NCI-H1436 (cell line): ENCODE measurements around the gene C19orf12.
A peak's percentile ranks its signal among the peaks of the same experiment; 100 is the strongest.
"Not testable (repeated sequence)": the region's sequence is repeated elsewhere in the genome, so short reads cannot be mapped to it uniquely, and the experiment has no call there.

ENCODE experiments used
- DNase-seq: peaks from one replicate; lab custom pipeline; 2025; lab: John Stamatoyannopoulos, UW

Gene C19orf12

DNA sequence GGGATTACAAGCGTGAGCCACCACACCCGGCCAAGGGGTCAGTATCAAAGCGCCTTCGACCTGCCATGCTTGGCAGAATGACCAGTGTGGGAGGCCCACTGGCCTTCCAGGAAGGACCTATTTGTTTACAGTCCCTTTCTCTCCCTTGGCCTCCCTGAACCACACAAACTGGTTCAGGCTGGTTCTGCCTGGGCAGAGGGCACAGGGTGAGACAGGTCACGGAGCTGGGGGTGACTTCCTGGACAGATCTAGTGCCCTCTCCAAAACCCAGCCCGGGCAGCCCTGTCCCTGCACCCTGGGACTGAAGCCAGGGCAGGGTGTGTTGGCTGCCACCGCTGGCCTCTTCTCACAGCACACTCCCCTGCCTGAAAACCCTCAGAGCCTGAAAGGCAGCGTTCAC is 38.5 kb downstream of the C19orf12 start:
- DNase-seq = no peak

DNA sequence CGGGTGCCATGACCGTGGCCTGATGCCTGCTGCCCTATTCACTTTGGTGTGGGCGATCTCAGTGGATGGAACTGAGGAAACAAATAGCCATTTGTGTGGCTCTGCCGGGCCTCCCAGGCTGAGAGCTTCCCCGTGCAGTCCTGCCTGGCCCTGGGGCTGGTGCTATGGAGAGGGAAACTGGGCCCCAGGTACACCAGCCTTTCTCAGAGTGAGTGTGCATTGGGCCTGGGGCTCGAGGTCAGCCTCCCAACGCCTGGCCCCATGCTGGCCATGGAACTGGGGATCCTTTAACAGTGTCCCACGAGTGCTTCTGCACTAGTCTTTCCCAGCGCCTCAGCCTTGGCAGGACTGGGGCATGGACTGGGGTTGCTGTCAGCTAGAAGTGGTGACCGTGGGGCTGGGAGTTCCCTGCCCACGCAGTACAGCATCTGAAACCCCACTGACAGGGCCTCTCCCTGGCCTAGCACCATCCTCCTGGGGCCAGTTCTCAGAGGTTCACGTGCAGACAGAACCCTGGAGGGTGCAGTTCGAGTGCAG is 39.3 kb downstream of the C19orf12 start:
- no peak for DNase-seq

DNA sequence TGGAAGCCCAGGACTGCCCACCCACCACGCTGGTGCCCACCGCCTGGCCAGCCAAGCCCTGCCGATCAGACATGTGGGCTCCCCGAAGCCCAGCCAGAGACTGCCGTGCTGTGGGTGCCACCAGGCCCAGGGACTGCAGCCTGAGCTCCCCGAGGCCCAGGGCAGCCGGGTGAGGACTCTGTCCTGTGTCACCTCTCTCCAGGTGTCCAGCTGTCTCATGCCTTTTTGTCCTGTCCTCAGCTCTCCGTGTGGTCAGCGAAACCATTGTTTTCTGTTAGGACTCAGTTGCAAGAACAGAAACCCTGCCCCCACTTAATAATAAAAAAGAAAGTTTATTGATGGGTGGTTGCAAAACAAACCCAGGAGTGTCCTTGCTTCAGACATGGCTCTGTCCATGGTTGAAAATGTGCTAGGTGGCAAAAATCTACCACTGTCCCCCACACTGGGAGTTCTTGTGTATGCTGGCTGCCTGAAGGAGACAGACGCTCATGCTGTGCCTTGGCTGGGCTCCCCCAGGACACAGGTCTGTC is 39.9 kb downstream of the C19orf12 start:
- no peak for DNase-seq

DNA sequence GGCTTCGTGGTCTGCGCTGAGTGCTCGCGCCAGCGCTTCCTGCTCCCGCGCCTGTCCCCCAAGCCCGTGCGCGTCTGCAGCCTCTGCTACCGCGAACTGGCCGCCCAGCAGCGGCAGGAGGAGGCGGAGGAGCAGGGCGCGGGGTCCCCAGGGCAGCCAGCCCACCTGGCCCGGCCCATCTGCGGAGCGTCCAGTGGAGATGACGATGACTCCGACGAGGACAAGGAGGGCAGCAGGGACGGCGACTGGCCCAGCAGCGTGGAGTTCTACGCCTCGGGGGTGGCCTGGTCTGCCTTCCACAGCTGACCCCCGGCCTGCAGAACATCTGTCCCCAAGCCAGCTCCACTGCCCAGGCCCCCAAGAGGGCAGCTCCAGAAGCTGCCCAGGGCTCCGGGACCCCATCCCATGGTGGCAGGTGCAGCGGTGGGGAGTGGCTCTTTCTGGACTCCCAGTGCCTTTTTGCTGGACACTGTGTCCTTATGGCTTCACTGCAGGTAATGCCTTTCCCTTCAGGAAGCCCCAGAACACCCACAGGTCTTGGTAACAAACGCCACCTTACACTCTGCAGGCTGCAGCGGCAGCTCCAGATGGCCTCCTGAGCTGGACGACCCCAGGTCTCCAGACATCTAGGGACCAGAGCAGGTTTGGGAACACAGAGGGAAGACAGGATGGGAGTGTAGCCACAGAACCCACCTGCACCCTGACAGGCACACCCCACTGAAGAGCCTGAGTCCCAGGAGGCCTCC is 40.5 kb downstream of the C19orf12 start:
- no peak for DNase-seq

DNA sequence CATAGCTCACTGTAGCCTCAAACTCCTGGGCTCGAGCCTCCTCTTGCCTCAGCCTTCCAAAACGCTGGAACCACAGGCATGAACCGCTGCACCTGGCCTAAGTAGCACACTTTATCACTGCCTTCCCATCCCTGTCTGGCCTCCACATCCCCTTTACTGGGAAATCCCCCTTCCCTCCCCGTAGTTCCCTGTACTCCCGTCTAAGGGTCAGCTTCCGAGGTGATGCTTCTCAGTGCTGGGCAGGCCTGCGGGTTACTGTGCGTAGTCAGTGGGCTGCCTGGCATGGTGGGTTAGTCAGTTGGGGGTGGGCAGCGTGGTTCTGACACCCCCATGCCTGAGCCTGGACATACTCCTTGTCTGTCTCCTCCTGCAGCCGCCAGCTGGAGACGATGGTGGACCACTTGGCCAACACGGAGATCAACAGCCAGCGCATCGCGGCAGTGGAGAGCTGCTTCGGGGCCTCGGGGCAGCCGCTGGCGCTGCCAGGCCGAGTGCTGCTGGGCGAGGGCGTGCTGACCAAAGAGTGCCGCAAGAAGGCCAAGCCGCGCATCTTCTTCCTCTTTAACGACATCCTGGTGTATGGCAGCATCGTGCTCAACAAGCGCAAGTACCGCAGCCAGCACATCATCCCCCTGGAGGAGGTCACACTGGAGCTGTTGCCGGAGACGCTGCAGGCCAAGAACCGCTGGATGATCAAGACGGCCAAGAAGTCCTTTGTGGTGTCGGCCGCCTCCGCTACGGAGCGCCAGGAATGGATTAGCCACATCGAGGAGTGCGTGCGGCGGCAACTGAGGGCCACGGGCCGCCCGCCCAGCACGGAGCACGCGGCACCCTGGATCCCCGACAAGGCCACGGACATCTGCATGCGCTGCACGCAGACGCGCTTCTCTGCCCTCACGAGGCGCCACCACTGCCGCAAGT is 41.4 kb downstream of the C19orf12 start:
- no peak for DNase-seq

DNA sequence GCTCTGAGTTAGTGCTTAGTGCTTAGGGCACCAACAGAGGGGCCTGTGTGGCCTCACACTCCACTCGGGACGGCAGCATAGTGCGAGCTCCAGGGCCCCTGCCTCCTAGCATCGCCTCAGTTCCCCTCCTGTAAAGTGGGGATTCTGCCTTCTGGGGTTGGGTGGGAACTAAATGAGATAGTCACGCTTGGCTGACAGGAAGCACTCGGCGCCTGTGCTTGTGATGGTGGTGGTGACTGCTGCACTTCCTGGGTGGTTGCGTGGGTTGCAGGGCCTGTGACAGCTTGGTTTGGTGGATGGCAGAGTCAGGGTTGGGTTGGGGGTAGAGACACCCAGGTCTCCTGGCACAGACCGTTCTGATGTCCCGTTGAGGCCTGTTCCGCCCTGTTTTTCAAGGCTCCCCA is 42.1 kb downstream of the C19orf12 start:
- DNase-seq = no peak

DNA sequence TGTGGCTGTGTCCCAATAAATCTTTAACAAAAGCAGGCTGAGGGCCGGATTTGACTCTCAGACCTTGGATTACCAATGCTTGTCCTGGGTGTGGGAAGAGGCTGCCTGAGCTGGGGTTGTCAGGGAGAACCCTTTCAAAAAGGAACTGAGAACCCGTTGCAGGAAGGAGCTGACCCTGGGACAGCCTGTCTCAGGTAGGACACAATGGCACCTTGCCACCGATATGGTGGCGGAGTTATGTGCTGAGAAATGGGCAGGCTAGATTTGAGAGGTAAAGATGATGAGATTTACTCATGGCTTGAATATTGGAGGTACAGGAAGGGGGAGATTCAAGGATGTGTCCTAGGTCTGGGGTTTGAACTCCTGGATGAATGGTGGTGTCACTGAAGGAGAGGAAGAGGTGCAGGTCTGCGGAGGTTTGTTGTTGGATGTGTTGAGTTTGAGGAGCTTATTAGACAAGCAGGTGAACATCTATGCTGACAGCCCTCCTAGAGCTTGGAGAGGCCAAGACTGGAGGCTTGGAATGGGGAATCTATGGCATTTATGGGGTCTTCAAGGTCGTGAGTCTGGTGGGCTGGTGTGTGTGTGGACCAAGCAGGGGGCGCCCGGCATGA is 42.6 kb downstream of the C19orf12 start:
- DNase-seq = no peak

DNA sequence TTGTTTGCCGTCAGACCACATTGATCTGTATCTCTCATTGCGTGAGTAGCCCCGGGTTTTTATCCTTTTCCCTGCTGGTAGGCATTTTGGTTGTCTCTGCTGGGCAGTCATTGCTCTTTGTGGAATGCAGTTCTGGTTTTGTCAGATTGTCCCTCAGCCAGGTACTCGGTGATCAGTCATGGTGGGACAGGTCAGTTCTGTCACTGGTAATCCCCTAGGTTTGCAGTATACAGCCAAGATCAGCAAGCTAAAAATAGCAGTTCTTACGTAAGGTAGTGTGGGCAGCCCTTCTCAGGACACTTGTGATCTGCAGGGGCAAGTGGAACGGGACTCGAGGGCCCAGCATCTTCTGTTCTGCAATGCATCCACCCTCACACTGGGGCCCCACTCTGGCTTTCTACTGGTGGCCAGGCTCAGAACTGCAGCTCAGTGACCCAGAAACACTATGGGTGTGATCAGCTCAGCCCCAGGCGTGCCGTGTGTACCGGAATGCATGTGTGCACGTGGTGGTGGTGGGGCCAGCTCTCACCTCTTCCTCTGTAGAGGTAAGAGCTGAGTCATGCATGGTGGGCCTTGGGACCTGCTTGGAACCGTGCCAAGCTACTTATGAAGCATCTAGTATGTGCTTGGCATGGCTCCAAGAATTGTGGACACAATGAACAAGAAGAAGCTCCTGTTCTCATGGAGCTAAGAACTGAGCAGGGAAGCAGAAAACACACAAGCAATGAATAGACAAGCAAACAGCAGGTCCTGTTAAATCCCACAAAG is 43.5 kb downstream of the C19orf12 start:
- DNase-seq = peak; percentile 18

DNA sequence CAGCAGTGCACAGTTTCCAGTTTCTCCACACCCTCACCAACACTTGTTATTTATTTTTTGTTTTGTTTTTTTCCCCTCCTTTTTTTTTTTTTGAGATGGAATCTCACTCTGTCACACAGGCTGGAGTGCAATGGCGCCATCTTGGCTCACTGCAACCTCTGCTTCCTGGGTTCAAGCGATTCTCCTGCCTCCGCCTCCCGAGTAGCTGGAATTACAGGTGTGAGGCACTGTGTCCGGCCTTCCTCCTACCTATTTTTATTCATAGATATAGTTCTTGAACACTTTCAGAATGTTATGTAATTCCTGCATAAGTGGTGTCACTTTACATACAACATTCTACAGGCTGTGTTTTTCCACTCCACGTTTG is 44.1 kb downstream of the C19orf12 start:
- DNase-seq = not testable (repeated sequence)

DNA sequence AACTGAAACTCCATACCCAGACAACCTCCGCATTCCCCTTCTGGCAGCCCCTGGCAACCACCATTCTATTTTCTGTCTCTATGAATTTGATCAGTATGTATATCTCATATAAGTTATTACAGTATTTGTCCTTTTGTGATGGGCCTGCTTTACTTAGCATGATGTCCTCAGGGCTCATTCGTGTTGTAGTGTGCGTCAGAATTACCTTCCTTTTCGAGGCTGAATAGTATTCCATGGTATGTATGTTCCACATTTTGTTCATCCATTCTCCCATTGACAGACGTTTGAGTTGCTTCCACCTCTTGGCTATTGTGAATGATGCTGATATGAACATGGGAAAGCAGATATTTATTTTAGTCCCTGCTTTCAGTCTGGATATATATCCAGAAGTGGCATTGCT is 44.8 kb downstream of the C19orf12 start:
- no peak for DNase-seq

DNA sequence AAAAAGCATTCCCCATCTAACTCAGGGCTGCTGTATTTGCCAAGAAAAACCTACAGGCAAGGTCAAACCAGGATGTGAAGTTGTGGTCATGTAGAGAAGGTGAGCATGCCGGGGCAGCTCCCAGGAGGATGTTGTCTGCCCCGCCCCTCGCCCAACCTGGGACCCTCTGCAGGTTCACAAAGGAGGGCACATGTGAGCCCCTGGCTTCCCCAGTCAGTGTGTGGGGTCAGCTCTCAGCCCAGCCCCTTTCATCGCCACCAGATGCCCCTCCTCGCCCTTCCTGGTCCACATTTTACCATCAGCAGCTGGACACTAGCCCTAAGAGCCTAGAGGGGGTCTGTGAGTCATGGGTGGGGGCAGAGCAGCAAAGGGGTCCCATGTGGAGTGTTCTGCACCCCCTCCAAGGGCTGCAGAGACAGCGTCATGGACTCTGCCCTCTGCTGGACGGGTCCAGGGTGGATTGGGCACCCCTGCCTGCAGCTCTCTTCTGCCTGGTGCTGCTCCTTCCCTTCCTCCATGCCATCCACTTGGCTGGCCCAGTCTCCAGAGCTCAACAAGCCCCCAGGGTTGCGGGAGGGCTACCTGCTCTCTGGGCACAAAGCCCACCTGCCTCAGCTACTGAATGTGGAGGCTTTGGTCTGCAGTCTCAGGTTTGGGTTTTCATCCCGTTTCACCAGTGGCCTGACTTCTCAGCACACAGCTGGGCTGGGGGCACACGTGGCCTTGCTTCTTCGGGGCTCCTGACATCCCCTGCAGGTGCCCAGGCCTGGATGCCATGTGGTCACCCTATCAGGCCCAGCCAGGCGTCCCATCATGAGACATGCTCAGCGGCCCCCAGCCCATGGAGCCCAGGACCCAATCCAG is 46.1 kb downstream of the C19orf12 start:
- DNase-seq = no peak

DNA sequence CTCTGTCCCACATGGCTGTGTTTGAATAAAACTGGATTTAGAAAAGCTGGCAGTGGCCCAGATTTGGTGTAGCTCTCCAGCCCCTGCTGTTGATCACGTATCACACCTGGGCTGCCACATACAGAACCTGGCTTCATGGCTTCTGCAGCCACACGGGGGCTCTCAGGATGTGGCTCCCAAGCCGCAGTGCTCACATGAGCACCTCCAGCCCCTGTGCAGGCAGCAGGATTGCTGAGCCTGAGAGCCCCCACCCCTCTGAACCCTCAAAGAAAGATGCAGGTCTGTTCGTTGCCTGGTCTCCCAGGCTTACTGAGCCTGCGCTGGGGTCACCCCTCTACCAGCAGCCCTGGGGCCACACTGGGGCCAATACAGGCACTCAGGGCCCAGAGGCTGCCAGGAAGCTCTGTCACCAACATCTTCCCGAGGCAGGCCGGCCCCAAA is 47.1 kb downstream of the C19orf12 start:
- DNase-seq = no peak

DNA sequence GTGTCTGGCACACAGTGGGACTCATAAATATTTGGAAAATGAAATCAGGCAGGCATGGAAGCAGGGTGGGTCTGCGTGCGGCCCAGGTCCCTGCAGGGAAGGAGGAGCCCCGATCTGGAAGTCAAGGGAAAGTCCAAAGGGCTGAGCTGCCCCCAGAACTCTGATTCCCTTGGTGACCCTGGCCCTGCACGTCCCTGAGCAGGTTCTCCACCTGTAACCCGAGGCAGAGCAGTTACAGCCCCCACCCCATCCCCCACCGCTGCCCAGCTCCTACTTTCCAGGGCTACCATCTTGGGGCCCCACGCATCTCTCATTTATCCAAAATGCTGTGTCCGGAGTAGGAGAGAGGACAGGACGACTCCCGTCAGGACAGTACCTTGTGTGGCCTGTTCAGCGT is 47.7 kb downstream of the C19orf12 start:
- DNase-seq = no peak

DNA sequence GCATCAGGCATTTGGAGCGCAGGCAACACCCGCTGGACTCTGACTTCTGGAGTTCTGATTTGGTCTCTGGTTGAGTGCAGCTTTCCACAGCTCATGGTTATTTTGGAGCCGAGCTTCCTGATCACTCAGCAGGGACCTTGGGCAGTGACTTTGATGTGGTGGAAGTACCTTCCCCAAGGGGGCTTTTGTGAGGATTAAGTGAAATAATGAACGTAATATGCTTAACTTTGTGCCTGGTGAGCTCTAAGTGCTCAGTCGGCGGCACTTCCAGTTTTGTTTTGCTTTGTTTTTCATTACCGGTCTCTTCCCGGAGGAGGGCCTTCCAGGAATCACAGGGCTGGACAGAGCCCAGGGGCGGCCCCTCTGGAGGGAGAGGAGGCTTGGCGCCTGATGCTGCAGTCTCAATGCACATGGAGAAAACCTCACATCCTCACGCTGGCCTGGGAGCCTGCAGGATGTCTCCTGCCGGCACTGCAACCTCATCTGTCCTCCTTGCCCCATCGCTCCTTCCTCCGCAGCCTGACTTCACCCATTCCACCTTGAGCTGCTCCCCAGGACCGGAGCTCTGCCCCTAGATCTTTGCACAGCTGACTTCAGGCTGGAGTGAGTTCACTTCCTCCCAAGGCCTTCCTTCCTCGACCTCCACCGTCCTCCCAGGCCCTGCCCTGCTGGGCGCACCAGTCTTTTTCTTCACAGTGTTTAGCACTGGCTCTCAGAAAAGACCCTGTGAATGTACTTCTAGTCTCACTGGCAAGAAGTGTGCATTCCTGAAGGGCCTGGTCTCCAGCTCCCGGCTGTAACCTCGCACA is 48.3 kb downstream of the C19orf12 start:
- DNase-seq = no peak

DNA sequence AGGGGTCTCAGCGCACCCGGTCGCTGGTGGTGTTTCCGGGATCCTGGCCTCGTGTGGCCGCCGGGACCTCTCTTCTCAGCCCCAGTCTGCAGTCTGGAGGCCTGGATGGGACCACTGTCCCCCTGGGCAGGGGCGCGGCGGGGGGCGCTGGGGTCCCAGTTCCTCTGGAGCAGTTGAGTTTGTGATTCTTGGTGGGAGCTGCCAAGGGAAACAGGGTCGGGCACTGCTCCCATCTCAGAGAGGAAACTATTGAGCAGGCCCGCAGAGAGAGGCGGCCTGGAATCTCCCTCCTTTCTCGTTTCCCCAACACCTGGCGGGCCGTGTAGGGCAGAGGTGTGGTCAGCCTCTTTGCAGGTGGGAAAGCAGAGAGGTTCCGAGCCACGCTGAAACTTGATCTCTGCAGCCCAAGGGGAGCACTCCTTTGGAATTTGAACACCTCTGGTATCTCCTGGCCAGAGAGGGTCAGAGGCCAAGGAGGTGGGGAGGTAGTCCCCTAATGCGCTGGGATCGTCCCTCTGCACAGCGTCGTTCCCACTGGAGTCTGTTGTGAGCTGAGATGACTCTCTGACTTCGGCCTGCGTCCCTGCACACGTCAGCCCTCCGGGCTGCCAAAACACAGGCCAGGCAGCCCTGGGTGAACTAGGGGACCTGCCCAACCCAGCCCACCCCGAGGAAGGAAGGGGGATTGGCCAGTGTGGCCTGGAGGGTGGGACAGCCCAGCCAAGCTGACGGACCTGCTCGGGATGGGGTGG is 49.1 kb downstream of the C19orf12 start:
- no peak for DNase-seq

DNA sequence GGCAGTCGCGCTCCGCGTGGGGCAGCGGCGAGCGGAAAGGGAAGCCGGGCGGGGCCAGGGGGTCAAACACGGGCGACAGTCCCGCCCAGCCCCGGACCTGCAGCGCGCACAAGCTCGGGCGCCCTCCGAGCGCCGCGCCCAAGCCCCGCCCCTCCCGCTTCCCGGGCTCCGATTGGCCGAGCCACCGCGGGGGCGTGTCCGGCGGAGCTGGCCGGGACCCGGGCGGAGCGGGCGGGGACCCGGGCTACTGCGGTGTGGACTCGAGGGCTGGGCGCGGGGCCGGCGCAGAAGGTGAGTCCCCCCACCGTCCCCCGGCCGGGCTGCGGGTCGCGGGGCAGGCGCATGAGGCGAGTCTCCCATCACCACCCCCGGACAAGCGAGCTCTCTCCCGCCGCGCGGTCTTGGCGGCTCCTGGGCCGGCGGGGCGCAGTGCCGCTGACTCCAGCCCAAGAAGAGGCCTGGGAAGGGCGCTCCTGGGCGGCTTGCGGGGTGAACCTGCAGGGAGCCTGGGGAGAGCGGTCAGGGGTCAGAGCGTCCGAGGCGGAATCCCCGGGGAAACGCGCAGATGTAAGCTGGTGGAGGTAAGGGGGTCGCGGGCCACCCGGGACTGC is 49.7 kb downstream of the C19orf12 start, which contains the start of gene PLEKHF1:
Gene PLEKHF1 (plus strand): TSS at position 247 of the 611 bp plus-strand sequence. CDS start 8,379 bp downstream, outside the sequence.
- DNase-seq = peak; percentile 33

DNA sequence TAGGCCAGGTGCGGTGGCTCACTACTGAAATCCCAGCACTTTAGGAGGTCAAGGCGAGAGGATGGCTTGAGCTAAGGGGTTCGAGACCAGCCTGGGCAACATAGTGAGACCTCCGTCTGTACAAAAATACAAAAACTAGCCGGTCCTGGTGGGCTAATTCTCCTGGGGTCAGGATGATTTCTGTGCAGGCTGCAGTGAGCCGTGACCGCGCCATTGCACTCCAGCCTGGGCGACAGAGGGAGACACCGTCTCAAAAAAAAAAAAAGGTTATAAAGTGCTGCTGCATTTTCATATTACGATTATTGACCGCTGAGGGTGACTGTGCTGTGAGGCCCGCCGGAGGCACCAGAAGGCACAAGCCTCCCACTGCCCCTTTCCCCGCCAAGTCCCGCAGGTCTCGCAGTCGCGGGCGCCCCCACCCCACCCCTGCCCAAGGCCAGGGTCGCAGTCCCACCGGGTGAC is 50.3 kb downstream of the C19orf12 start:
- no peak for DNase-seq
